K562 (cell line): ENCODE results near the gene NCAM2. TPM values are rescaled to one million over a fixed set of nuclear protein-coding genes. Genes with fewer than 3 reads are reported as not detected.

Source experiments
- polyA plus RNA-seq, 8 experiments: library from polyadenylated mRNA; depleted of rRNA in 4 of 8; stranded (reverse) in 5 of 8; unstranded in 3 of 8; fragments of >200 nt; fragmentation: Nextera tagmentation in 2 of 8; fragmentation: Illumina TruSeq in 1 of 8; extraction: Ambion mirVana in 2 of 8; extraction: Trizol in 1 of 8; gene quantifications; 2 replicates each; pipeline versions ENCODE4 v1.2.1 to v1.2.3, GENCODE V29; 2011 to 2014; ENCODE audit warnings: inconsistent platforms in 1 of 8, missing spikeins in 1 of 8
- total RNA-seq, 7 experiments: library from RNA; depleted of rRNA in 6 of 7; stranded (reverse); fragments of >200 nt in 6 of 7; fragmentation: Illumina TruSeq in 2 of 7; extraction: Trizol in 2 of 7; gene quantifications; 2 replicates each; pipeline versions ENCODE4 v1.2.1 to v1.2.3, GENCODE V29; 2011 to 2021; ENCODE audit warnings: low replicate concordance in 1 of 7
- TF ChIP-seq, protein P1 (sequence below): fragments of 200-600 bp; sonication (generic); IDR thresholded peaks from one replicate; pipeline ENCODE4 v1.6.1; 2012; ENCODE audit warnings: mild to moderate bottlenecking, low read depth, low read length, inconsistent platforms

NCAM2 gene
- total and polyA plus RNA-seq, 9 of the 15 experiments (the other 6 are each of a cell fraction or from before 2014, with no cell fraction given): 14.0 to 58.2 (median 27.8) TPM

DNA sequence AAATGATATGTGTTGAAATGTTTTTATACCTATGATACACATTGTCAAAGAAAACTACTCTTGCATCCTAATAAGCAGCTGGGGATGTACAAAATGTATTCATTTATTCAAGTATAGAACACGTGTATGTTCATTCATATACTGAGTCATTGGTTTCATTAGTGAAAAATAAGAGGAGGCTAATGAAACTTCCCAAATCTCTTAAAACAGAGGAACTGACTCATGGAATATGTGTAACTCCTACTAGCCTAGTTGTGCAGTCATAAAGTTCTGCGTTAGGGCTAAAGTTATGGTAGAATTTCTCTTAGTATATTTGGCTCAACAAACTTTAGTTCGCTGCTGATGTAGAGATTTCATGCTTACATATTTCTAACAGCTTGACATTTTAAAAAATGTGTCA, 441.6 kb downstream of the NCAM2 start (continued):
- TF ChIP-seq, protein P1, sequence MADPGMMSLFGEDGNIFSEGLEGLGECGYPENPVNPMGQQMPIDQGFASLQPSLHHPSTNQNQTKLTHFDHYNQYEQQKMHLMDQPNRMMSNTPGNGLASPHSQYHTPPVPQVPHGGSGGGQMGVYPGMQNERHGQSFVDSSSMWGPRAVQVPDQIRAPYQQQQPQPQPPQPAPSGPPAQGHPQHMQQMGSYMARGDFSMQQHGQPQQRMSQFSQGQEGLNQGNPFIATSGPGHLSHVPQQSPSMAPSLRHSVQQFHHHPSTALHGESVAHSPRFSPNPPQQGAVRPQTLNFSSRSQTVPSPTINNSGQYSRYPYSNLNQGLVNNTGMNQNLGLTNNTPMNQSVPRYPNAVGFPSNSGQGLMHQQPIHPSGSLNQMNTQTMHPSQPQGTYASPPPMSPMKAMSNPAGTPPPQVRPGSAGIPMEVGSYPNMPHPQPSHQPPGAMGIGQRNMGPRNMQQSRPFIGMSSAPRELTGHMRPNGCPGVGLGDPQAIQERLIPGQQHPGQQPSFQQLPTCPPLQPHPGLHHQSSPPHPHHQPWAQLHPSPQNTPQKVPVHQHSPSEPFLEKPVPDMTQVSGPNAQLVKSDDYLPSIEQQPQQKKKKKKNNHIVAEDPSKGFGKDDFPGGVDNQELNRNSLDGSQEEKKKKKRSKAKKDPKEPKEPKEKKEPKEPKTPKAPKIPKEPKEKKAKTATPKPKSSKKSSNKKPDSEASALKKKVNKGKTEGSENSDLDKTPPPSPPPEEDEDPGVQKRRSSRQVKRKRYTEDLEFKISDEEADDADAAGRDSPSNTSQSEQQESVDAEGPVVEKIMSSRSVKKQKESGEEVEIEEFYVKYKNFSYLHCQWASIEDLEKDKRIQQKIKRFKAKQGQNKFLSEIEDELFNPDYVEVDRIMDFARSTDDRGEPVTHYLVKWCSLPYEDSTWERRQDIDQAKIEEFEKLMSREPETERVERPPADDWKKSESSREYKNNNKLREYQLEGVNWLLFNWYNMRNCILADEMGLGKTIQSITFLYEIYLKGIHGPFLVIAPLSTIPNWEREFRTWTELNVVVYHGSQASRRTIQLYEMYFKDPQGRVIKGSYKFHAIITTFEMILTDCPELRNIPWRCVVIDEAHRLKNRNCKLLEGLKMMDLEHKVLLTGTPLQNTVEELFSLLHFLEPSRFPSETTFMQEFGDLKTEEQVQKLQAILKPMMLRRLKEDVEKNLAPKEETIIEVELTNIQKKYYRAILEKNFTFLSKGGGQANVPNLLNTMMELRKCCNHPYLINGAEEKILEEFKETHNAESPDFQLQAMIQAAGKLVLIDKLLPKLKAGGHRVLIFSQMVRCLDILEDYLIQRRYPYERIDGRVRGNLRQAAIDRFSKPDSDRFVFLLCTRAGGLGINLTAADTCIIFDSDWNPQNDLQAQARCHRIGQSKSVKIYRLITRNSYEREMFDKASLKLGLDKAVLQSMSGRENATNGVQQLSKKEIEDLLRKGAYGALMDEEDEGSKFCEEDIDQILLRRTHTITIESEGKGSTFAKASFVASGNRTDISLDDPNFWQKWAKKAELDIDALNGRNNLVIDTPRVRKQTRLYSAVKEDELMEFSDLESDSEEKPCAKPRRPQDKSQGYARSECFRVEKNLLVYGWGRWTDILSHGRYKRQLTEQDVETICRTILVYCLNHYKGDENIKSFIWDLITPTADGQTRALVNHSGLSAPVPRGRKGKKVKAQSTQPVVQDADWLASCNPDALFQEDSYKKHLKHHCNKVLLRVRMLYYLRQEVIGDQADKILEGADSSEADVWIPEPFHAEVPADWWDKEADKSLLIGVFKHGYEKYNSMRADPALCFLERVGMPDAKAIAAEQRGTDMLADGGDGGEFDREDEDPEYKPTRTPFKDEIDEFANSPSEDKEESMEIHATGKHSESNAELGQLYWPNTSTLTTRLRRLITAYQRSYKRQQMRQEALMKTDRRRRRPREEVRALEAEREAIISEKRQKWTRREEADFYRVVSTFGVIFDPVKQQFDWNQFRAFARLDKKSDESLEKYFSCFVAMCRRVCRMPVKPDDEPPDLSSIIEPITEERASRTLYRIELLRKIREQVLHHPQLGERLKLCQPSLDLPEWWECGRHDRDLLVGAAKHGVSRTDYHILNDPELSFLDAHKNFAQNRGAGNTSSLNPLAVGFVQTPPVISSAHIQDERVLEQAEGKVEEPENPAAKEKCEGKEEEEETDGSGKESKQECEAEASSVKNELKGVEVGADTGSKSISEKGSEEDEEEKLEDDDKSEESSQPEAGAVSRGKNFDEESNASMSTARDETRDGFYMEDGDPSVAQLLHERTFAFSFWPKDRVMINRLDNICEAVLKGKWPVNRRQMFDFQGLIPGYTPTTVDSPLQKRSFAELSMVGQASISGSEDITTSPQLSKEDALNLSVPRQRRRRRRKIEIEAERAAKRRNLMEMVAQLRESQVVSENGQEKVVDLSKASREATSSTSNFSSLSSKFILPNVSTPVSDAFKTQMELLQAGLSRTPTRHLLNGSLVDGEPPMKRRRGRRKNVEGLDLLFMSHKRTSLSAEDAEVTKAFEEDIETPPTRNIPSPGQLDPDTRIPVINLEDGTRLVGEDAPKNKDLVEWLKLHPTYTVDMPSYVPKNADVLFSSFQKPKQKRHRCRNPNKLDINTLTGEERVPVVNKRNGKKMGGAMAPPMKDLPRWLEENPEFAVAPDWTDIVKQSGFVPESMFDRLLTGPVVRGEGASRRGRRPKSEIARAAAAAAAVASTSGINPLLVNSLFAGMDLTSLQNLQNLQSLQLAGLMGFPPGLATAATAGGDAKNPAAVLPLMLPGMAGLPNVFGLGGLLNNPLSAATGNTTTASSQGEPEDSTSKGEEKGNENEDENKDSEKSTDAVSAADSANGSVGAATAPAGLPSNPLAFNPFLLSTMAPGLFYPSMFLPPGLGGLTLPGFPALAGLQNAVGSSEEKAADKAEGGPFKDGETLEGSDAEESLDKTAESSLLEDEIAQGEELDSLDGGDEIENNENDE: no peak
